ENCODE results near the gene ADARB1.
"Not testable (repeated sequence)": the region's sequence is repeated elsewhere in the genome, so short reads cannot be mapped to it uniquely, and the experiment has no call there.

The ADARB1 gene

GRCh38 chr21:45074048-45074817 lies at the start of gene ADARB1:
TSS of gene ADARB1 (plus strand) at chr21:45074580. CDS start at chr21:45171657, 97,077 bp downstream.
- DNase-seq: peak; percentile 72

- DNase-seq: no peak
These were observed 48.2 kb upstream of the ADARB1 start for GRCh38 chr21:45026066-45026745.

- DNase-seq: no peak
These were observed 47.6 kb upstream of the ADARB1 start for GRCh38 chr21:45026826-45027225.

GRCh38 chr21:45027241-45028196 lies 46.9 kb upstream of the ADARB1 start:
- DNase-seq: no peak

- DNase-seq: not testable (repeated sequence)
These were observed 45.7 kb upstream of the ADARB1 start for GRCh38 chr21:45028645-45029044.

GRCh38 chr21:45029298-45029947 lies 45.0 kb upstream of the ADARB1 start:
- DNase-seq: peak; percentile 13

- no peak for DNase-seq
These were observed 44.3 kb upstream of the ADARB1 start for GRCh38 chr21:45029948-45030681.

GRCh38 chr21:45030682-45031570 lies 43.5 kb upstream of the ADARB1 start:
- DNase-seq: no peak

GRCh38 chr21:45031571-45032191 lies 42.7 kb upstream of the ADARB1 start:
- DNase-seq: no peak

GRCh38 chr21:45032332-45032731 lies 42.0 kb upstream of the ADARB1 start:
- DNase-seq: no peak

GRCh38 chr21:45032977-45033710 lies 41.2 kb upstream of the ADARB1 start:
- DNase-seq: no peak

- DNase-seq: no peak
These were observed 40.4 kb upstream of the ADARB1 start for GRCh38 chr21:45033791-45034555.

GRCh38 chr21:45034556-45035476 lies 39.6 kb upstream of the ADARB1 start:
- DNase-seq: no peak

- no peak for DNase-seq
These were observed 38.9 kb upstream of the ADARB1 start for GRCh38 chr21:45035477-45035848.

GRCh38 chr21:45036630-45037029 lies 37.8 kb upstream of the ADARB1 start:
- DNase-seq: no peak

- no peak for DNase-seq
These were observed 36.4 kb upstream of the ADARB1 start for GRCh38 chr21:45037986-45038385.

- no peak for DNase-seq
These were observed 34.8 kb upstream of the ADARB1 start for GRCh38 chr21:45039317-45040156.

Data from NCI-H1092 treated with DMSO at 0.1 percent for 48 hours (cell line).